Measurements from ENCODE around the gene NHERF2.

NHERF2 gene

DNA sequence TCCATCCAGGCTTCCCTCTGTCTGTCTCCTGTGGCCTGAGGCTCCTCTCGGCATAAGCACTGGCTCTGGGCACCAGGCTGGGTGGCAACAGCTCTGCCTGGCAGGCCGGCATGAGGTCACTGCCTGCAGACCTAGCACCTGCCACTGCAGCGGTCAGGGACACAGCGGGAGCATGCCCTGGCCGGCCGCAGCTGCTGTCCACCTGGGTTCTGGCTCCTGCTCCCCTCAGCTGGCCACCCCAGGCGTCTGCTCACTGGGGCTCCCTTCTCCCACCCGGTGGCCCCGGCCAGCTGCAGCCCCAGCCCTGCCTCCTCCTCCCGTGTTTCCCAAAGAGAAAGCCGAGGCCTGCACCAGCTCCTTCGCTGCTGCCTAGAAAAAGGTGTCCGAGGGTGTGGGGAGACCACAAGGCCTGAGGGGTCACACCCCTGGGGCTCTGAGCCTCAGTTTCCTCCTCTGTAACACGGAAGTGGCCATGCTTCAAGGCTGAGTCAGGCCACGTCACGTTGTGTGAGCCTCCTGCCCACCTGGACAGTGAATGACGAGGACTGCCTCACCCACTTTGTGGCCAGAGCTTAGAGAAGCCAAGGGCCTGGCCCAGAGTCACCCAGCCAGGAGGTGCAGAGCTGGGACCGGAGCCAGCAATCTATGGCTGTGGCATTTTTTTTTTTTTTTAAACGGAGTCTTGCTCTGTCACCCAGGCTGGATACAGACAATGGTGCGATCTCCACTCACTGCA lies 14.3 kb downstream of the NHERF2 start:
- DNase-seq (ENCODE audit: low spot score) = no peak

DNA sequence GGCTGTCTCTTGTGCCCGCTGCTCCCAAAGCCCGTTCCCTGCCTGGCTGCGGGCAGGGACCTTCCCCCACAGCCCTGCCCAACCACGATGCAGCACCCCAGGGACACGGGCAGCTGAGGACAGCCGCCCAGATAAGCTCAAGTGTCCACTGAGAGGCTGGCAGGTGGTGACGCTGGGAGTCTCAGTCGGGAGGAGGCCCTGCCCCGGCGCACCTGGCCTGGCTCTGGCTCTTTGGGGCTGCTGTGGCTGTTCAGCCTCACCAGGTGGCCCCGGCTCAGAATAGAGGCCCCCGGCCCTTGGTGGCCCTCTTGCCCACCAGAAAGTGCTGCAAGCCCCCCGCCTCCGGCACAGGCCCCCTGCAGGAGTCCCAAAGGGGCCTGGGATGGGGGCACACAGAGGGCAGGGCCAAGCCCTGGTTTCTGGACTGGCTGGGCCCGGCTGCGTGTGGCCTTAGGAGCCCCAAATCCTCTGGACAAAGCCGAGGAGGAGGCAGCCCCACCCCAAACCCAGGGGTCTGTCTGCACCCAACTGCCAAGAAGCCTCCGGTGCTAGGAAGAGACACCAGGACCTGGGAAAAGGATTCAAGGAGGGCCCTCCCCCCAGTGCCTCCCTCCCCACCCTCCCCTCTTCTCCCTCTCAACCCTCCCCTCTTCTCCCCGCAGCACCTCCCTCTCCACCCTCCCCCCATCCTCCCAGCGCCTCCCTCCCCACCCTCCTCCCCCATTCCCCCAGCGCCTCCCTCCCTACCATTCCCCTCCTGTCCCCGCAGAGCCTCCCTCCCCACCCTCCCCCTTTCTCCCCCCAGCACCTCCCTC lies 15.7 kb downstream of the NHERF2 start:
- DNase-seq (ENCODE audit: low spot score) = no peak

DNA sequence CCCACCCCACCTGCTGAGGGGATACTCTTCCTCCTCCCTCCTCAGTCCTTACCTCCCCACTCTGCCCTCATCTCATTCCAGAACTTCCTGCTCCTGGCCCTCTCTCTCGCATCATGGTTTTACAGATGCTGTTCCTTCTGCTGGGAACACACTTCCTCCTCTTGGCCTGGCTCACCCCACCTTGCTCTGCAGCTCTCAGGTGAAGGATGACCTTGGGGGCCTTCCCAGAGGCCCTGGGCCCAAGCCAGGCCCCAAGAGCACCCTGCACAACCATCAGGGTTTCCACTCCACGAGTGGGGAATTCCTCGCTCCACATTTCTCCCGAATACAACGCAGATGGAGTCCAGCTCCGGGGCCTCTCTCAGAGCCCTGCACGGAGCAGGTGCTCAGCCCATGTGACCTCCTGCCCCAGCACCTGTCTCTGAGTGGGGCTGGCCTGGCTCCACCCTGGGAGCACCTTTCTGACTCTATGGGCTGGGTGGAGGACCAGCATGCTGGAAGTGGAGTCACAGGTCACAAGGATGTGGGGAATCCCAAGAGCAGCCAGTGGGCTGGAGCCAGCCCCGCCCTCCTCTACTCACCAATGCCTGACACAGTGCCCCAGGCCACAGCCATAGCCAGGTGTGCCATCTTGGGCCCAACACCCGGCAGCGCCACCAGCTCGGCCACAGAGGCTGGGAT lies 16.4 kb downstream of the NHERF2 start:
- DNase-seq (ENCODE audit: low spot score) = no peak

DNA sequence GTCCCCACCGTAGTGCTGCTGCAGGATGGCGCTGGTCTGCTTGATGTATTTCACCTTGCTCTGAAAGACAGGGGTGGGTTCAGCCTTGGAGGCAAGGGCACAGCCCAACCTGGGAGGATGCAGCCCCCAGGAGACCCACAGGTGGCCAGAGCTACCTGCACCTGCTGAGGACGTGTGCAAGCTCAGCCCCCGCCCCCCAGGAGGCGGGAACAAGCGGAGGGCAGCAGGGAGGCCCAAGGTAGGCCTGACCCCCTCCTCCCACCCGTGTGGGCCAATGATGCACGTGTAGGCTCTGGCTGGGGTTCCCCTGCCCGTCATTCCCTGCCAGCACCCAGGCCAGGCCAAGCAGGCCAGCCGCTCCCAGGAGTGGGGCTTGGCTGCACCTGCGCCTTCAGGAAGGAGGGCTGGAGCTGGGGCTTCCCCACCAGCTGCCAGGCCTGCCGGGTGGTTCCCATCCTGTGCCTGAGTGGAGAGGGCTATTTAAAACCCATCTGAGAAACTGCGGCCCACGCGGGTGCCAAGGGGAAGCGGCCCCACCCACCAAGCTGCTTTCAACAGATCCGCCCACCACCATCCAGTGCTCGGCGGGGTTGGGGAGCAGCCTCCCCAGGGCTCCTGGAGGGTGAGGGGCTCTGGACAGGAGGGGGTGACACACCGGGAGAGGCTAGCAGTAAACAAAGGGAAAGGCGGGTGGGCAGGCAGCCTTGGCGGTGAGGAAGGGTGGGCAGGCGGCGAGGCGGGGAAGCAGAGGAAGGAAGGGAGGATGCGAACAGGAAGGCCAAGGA lies 17.2 kb downstream of the NHERF2 start:
- DNase-seq (ENCODE audit: low spot score) = no peak

DNA sequence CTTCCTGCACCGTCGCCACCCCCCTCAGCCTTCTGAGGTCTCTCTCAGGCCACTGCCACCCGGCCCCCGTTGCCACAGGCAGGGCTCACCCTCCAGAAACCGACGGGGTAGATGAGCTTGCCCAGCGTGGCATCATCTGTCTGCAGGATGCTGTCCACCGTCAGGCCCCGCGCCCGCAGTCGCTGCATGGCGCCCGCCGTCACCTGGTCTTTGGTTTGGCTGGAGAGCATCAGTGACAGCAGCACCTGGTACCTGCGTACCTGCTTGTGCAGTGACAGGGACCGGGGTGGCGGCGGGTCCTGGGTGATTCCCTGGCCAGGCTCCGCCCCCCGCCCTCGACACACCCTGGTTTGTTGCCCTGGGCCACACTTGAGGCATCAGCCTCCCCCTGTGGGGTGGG lies 17.8 kb downstream of the NHERF2 start:
- no peak for DNase-seq (ENCODE audit: low spot score)

DNA sequence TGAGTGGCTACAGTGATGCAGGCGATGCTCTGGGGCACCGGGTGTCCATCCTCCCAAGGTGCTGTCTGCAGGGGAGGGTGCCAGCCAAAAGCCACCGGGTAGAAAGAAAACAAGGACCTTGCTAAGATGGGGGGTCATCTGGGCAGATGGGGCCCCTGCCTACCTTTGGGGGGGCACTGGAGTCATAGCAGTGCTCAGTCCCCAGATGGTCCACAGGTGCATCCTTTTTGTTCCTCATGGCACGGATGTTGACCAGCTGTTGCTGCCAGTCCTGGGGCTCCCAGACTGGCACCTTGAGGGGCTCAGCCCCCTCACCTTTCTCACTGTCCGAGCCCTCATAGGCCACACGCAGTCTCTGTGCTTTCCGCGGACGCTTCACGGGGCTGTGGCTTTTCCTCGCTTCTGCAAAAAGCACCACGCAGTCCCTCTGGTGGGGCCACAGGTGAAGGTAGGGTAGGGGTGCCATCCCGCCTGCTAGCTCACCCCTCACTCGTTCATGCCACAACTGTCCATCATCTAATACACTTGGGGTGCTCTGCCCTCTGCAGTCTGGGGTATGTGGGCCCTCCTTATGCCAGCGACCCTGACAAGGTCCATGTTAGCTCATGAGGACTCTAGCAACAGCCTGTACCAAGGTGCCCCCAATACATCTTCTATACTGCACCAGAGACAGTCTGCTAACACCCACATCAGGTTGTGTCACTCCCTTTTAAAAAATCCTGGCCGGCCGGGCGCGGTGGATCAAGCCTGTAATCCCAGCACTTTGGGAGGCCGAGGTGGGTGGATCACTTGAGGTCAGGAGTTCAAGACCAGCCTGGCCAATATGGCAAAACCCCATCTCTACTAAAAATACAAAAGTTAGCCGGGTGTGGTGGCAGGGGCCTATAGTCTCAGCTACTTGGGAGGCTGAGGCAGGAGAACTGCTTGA lies 19.5 kb downstream of the NHERF2 start:
- no peak for DNase-seq (ENCODE audit: low spot score)

DNA sequence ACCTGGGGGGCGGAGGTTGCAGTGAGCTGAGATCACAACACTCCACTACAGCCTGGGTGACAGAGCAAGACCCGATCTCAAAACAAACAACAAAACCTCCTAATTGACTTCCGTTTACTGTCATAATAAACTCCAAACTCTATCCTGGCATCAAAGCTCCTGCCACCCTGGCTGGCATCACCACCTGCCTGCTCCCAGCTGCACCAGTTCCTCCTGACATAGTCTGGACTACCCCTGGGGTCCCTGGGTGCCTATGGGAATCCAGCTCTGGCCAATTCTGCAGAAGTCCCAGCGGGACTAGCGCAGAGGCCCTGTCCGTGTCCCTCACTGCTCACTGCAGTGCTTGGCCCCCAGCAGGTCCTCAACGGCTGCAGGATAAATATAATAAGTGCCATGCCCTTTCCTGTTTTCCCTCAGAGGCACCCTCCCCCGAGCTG lies 20.2 kb downstream of the NHERF2 start:
- no peak for DNase-seq (ENCODE audit: low spot score)

DNA sequence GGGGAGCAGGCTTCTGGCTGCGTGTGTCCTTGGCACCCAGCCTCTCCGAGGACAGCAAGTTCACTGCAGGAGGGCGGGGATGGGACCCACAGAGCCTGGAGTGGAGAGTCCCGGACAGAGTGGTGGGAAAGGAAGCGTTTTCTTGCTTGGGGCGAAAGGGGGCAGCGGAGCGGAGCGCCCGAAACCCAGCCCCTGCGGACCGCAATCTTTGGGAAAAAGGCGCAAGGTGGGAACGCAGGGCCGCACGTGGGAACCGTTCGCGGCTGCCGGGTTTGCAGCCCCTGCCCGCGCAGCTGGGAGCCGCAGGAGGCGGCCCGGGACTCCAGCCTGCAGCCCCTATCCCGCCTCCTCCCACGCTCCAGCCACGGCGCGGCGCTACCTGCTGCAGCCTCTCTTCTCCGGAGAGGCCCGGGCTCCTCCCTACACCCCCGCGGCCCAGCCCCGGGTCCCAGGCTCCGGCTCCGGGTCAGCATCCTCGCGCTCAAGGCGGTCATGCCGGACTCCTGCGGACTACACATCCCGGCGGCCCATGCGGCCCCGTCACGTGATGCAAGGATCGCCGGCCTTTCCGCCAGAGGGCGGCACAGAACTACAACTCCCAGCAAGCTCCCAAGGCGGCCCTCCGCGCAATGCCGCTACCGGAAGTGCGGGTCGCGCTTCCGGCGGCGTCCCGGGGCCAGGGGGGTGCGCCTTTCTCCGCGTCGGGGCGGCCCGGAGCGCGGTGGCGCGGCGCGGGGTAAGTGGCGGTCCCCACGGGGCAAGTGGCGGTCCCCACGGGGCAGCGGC lies 20.8 kb downstream of the NHERF2 start, which contains the start of the genes NTHL1 and TSC2:
TSS of gene NTHL1 (minus strand) at position 505 of the 786 bp plus-strand sequence. CDS start at position 494, 11 bp downstream.
TSS of gene TSC2 (plus strand) at position 656 of the 786 bp plus-strand sequence. CDS start 631 bp downstream, outside the sequence.
- DNase-seq (ENCODE audit: low spot score) = peak; percentile 96

DNA sequence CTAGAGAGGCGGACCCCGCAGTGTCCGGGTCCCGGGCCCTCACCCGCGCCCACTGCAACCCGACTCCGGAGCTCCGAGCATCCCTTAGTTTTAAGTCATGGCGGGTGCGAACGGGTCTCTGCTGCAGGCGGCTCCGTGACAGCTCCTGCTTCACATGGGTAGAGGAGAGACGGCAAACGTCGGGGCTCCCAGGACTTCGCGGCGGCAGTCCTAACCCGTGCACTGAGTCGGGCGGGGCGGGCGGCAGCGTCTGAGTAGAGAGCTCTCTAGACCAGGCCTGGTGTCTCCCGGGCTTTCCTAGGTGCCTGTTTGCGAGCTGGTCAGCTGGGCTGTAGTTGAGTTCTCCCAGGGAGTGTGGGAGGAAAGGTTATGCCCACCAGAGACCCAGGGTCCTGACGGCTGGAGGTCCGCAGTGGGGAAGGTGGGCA lies 21.4 kb downstream of the NHERF2 start:
- no peak for DNase-seq (ENCODE audit: low spot score)

DNA sequence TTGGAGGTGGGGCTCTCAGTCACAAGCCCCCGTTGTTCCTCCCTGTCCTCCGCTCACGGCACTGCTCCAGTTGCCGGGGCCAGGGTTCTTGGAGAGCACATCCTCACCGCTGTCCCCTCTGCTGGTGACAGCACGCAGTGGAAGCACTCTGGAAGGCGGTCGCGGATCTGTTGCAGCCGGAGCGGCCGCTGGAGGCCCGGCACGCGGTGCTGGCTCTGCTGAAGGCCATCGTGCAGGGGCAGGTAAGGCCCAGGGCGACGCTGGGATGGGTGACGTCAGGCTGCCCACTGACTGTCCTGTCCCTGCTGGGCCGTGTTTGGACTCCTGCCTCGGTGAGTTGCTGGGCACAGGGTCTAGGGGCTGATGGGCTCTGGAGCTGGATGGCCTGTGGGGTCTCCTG lies 26.5 kb downstream of the NHERF2 start:
- DNase-seq (ENCODE audit: low spot score) = no peak

DNA sequence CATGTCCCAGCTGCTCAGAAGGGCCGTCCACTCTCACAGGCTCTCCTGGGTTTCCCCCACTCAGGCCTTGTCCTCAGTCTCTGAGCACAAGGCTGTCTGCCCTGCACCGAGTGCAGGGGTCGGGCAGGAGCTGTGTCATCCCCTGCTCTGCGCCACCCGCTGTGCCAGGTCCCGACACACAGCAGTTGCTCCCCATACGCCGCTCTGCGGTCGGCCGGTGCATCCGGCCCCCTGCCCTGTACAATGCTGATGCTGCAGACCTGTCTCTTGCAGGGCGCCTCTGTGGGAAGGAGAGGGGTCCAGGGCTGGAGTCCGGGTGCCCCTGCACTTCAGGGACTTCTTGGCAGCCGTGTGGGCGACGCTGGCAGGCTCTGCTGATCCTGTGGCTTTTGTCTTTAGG lies 27.2 kb downstream of the NHERF2 start:
- DNase-seq (ENCODE audit: low spot score) = no peak

DNA sequence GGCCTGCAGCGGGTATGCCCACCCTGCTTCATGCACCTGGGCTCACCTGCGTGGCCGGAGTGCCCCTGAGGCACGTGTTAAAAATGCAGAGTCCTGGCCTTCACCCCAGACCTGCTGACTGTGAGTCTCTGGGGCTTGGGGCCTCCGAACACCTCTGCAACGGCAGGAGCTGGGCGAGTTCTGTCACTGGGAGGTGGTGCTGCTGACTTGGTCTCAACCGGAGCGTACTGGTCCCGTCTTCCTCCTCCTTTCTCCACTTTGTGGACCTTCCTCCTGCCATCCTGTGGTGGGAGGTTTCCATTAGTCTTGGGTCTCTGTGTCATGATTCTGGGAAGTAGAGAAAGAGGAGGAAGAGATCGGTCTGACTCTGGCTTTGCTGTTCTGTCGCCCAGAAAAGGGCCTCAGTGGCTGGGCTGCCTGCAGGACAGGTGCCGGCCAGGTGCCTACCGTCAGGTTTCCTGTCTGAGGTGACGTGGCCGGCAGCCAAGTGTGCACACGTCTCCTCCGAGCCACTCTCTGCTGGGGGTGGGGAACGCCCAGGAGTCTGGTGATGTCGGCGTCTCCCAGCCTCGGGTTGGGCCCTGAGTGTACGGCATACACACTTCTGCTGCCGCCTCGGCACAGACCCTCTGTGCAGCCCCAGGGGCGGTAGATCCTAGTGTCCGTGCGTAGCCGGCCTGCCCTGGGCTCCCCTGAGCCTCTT lies 28.0 kb downstream of the NHERF2 start:
- no peak for DNase-seq (ENCODE audit: low spot score)

DNA sequence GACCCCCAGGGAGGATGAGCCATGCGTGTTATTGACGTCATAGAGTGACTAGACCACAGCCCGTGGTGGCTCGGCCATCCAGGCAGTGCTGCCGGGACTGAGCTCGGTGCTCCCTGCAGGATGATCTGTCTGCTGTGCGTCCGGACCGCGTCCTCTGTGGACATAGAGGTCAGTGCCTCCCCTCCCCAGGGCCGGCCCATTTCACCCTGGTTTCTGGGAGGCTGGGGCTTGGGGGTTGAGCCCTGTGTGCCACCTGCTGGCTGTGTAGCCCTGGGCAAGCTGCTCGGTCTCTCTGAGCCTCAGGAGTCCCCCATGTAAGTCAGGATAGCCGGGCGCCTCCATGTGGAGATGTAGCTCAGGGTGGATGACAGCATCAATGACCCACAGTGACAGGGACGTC lies 29.4 kb downstream of the NHERF2 start:
- peak; percentile 30 for DNase-seq (ENCODE audit: low spot score)

DNA sequence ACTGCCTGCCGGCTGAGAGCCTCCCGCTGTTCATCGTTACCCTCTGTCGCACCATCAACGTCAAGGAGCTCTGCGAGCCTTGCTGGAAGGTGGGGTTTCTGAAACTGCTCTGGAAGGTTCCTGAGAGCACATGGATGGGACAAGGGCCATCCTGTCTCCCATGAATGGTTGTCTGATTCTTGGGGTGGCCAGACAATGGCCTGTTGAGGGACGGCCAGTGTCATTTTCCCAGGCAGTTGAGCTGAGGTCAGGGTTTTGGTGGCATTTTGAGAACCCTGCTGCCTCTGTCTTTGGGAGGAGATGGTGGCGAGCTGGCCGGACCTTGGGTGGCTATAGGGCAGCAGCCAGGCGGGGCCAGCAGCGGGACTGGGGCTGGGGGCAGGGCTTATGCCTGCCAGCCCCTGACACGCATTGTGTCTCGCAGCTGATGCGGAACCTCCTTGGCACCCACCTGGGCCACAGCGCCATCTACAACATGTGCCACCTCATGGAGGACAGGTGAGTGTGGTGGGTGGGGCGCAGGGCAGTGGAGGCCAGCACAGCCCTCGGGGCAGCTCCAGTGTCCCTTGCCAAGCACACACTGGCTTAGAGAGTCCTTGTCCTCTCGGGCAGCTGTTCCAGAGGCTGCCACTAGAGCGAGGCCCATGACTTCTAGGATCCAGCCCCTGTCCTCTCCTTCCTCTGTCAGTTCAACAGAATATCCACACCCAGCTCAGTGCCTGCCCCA lies 30.1 kb downstream of the NHERF2 start:
- DNase-seq (ENCODE audit: low spot score) = no peak

DNA sequence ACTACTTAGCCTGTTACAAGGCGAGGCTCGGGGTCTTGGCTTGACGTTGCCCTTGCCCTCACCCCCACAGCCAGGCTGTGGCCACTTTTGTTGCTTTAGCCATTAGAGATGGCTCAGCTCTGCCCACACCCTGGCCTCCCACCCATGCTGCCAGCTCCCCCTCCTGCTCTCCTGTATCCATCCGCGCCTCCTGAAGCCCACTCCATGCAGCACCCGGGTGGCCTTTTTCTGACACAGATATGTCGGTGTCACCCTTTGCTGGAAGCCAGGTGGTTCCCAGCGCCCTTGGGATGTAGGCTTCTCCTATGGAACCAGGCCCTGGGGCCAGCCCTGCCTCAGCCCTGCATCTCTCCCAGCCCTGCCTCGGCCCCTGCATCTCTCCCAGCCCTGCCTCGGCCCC lies 30.7 kb downstream of the NHERF2 start:
- no peak for DNase-seq (ENCODE audit: low spot score)

DNA sequence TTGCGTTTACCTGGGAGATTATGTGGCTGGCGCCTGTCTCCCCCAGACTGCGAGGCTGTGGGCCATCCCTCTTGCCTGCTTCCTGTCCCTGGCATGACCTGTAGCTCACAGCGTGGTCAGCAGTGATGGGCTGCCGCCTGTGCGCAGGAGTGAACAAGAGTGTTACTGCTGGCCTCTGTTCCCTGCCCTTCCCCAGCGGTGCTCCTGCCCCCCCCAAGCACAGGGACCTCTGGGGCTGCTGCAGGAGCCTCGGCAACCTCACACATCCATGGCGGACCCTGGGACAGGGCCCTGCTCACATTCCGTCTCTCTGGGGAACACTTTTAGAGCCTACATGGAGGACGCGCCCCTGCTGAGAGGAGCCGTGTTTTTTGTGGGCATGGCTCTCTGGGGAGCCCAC lies 31.7 kb downstream of the NHERF2 start:
- no peak for DNase-seq (ENCODE audit: low spot score)

DNA sequence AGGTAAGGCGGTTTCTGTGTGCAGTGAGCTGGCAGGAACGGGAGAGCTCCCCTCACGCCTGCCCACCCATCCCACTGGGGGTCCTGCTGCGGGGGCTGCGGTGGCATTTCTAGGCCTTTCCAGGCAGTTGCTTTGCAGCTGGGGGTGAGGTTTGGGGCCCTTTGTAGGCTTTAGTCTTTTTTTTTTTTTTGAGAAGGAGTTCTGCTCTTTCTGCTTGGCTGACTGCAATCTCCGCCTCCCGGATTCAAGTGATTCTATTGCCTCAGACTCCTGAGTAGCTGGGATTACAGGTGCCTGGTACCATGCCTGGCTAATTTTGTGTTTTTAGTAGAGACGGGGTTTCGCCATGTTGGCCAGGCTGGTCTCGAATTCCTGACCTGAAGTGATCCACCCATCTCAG lies 32.2 kb downstream of the NHERF2 start:
- no peak for DNase-seq (ENCODE audit: low spot score)

DNA sequence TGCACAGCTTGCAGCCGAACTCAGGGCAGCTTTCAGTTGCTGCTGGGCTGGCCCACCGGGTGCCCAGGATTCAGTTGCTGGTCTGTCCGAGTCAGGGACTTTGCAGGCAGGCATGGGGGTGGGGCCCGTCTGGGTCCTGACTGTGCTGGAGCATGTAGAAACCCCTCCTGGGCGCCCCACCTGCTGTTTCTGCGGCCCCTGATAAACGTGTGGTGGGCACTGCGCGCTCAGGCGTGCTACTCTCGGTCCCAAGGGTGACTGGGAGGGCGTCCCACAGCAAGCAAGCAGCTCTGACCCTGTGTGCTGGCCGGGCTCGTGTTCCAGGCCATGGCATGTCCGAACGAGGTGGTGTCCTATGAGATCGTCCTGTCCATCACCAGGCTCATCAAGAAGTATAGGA lies 33.6 kb downstream of the NHERF2 start:
- no peak for DNase-seq (ENCODE audit: low spot score)

DNA sequence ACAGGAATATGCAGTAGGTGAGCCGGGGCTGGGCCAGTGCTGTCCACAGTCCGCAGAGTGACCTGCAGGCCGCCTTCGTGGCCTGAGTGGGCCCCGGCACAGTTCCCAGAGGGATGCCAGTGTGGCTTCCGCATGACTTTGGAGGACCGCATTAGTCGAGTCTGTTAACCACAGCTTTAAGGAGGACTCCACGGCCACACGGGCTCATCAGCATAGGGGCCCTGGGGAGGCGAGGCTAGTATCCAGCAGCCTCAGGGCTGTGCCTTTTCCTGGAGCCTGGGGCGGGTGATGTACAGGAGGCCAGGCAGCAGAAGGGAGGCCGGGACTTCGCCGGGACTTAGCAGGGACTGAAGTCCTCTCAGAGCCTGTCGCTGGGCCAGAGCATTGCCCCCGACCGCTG lies 34.3 kb downstream of the NHERF2 start:
- DNase-seq (ENCODE audit: low spot score) = no peak
